Mesothelial cell of epicardium (in vitro differentiated cells): ENCODE measurements around the gene ESPNL. TPM values are rescaled to one million over a fixed set of nuclear protein-coding genes. Genes with fewer than 3 reads are reported as not detected.

ENCODE experiments used
- DNase-seq, 2 experiments: peaks; one replicate each; pipeline ENCODE4 v3.0.0; 2021; ENCODE audit warnings: low spot score in 2 of 2; ENCODE audit not compliant: unreplicated experiment in 2 of 2
- H3K27ac Mint-ChIP-seq: 2 replicates; pipeline ENCODE4 v1.8.0; 2021; ENCODE audit warnings: mixed read lengths
- H3K27me3 Mint-ChIP-seq: 2 replicates; pipeline ENCODE4 v1.8.0; 2021; ENCODE audit warnings: low read depth, mixed read lengths
- H3K36me3 Mint-ChIP-seq: 2 replicates; pipeline ENCODE4 v1.8.0; 2021; ENCODE audit warnings: mixed read lengths
- H3K4me1 Mint-ChIP-seq: 2 replicates; pipeline ENCODE4 v1.8.0; 2021; ENCODE audit warnings: mixed read lengths
- H3K4me3 Mint-ChIP-seq: 2 replicates; pipeline ENCODE4 v1.8.0; 2021; ENCODE audit warnings: mild to moderate bottlenecking, moderate library complexity, mixed read lengths
- H3K9me3 Mint-ChIP-seq: 2 replicates; pipeline ENCODE4 v1.8.0; 2021; ENCODE audit warnings: mixed read lengths
- CTCF ChIP-seq: fragments of 200-600 bp; sonication (generic); IDR thresholded peaks from one replicate; pipeline ENCODE4 v1.5.0; 2021; ENCODE audit warnings: antibody characterized with exemption; ENCODE audit not compliant: unreplicated experiment
- total RNA-seq: library from RNA; stranded (reverse); gene quantifications from 3 replicates; pipeline ENCODE4 v1.2.1, GENCODE V29; 2021

The ESPNL gene
- total RNA-seq, 1 donor from 2014 or later, result 0.38 TPM

- Mint-ChIP-seq H3K27ac (no peak overlapping the region), H3K4me3 (no peak overlapping the region), H3K27me3 (peaks cover 32% of the 10 kb centered on the region), H3K36me3 (no peaks in the 10 kb centered on the region), H3K9me3 (peaks cover 13% of the 10 kb centered on the region), H3K4me1 (peaks cover 3% of the 10 kb centered on the region)
- no peak for TF ChIP-seq CTCF
- no peak for DNase-seq
These were observed 16.4 kb downstream of the ESPNL start for GRCh38 chr2:238116298-238117198.

GRCh38 chr2:238117199-238118154 lies 17.3 kb downstream of the ESPNL start:
- Mint-ChIP-seq H3K4me1 (peaks cover 3% of the 10 kb centered on the region), H3K4me3 (no peak overlapping the region), H3K27me3 (peaks cover 32% of the 10 kb centered on the region), H3K36me3 (no peaks in the 10 kb centered on the region), H3K9me3 (peaks cover 10% of the 10 kb centered on the region), H3K27ac (no peak overlapping the region)
- DNase-seq, result no peak
- TF ChIP-seq CTCF, result no peak

DNA sequence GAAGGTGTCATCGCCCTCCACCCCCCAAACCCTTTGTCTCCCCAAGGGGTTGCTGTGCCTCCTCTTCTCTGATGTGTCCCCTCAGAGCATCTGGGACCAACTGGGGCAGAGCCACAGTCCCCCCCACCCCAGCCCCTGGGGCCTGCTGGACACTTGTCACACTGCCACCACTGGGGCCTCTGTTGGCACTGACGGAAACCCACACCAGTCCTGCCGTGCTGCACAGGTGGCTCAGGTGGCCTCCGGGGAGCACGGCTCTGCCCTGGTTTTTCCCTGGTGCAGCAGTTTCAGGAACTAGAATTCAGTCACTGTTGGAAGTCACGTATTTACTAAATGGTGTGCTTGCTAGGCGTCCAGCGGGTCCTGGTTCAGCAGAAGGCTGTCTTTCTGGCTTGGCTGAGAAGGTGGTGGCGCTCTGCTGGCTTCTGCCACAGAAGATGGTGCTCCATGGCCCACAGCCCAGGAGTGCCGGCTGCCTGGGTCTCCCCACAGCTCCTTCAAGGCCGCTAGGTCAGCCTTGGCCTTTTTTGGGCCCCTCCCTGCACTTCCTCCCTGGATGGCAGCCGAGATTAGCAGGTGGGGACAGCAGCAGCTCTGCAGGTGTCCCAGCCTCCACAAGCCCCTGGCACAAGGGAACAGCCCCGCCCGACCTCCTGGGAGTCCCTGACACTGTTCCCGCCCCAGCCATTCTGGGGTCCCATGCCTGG lies 19.8 kb downstream of the ESPNL start:
- DNase-seq, result no peak
- H3K36me3 Mint-ChIP-seq, result no peaks in the 10 kb centered on the region
- H3K27ac Mint-ChIP-seq, result no peak overlapping the region
- peaks cover 3% of the 10 kb centered on the region for H3K4me1 Mint-ChIP-seq
- peaks cover 32% of the 10 kb centered on the region for H3K27me3 Mint-ChIP-seq
- no peaks in the 10 kb centered on the region for H3K9me3 Mint-ChIP-seq
- TF ChIP-seq CTCF, result no peak
- no peak overlapping the region for H3K4me3 Mint-ChIP-seq

GRCh38 chr2:238120463-238121298 lies 20.5 kb downstream of the ESPNL start:
- no peak for TF ChIP-seq CTCF
- Mint-ChIP-seq H3K27me3 (peaks cover 32% of the 10 kb centered on the region), H3K4me3 (no peak overlapping the region), H3K4me1 (peaks cover 3% of the 10 kb centered on the region), H3K27ac (no peak overlapping the region), H3K36me3 (no peaks in the 10 kb centered on the region), H3K9me3 (no peaks in the 10 kb centered on the region)
- DNase-seq, result peak in 1 of 2 experiments; percentile 62
